SU-DHL-6 (cell line): Measurements from ENCODE around the gene DIS3L2.

Source experiments
- CTCF ChIP-seq: fragments of 200-600 bp; sonication (generic); IDR thresholded peaks from one replicate; pipeline ENCODE4 v1.5.1; 2017; ENCODE audit warnings: antibody characterized with exemption, mild to moderate bottlenecking, low read length, moderate library complexity; ENCODE audit not compliant: insufficient read depth, poor library complexity, severe bottlenecking
- EZH2phosphoT487 ChIP-seq: fragments of 200-600 bp; sonication (generic), shearing (Covaris generic); conservative IDR thresholded peaks from 2 replicates; pipeline ENCODE4 v1.6.1; 2018; ENCODE audit warnings: mild to moderate bottlenecking, antibody characterized with exemption, low read length, moderate library complexity, mixed read lengths

- TF ChIP-seq CTCF (no peak), EZH2phosphoT487 (no peak)
Measured at GRCh38 chr2:231924889-231925275, 36.6 kb upstream of the DIS3L2 start.
